BLaER1 (cell line): Measurements from ENCODE around the gene ASPA.

Source experiments
- H3K27ac ChIP-seq: shearing (Covaris generic); formaldehyde crosslinking; 2 replicates; pipeline ENCODE4 v1.8.1; 2022
- H3K27me3 ChIP-seq: shearing (Covaris generic); formaldehyde crosslinking; 2 replicates; pipeline ENCODE4 v1.8.1; 2022
- H3K36me3 ChIP-seq: shearing (Covaris generic); formaldehyde crosslinking; 2 replicates; pipeline ENCODE4 v1.8.1; 2022
- H3K4me1 ChIP-seq: shearing (Covaris generic); formaldehyde crosslinking; 2 replicates; pipeline ENCODE4 v1.8.1; 2022
- H3K4me2 ChIP-seq: shearing (Covaris generic); formaldehyde crosslinking; 2 replicates; pipeline ENCODE4 v1.8.1; 2022
- H3K4me3 ChIP-seq: shearing (Covaris generic); formaldehyde crosslinking; 2 replicates; pipeline ENCODE4 v1.8.1; 2022
- H3K9ac ChIP-seq: shearing (Covaris generic); formaldehyde crosslinking; 2 replicates; pipeline ENCODE4 v1.8.1; 2022
- H3K9me3 ChIP-seq: shearing (Covaris generic); formaldehyde crosslinking; 2 replicates; pipeline ENCODE4 v1.8.1; 2022
- H4K20me1 ChIP-seq: shearing (Covaris generic); formaldehyde crosslinking; 2 replicates; pipeline ENCODE4 v1.8.1; 2022
- Cebpa-rat ChIP-seq: shearing (Covaris generic); IDR thresholded peaks from 2 replicates; pipeline ENCODE4 v1.8.1; 2022

Gene ASPA

DNA sequence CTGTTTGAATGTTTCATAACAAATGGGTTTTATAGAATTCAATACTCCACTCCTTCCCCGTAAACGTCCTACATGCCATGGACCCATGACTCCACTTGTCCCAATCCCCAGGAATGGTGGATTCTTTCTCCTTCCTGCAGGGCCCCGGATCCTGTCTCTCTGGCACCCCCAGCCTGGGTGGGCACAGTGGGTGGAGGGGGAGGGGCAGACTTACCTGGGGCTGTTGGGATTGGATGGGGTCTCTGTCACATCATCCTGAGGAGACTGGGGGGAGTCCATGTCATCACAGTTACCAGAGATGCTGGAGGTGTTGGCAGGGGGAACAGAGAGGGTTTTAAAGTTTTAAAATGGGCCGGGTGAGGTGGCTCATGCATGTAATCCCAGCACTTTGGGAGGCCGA is 68.6 kb downstream of the ASPA start:
- Histone ChIP-seq H3K4me1 (peaks cover 6% of the 10 kb centered on the region; the same call in 1 of the 2 replicates), H3K9me3 (no peaks in the 10 kb centered on the region), H3K27ac (no peak overlapping the region), H3K9ac (no peak overlapping the region), H3K27me3 (no peaks in the 10 kb centered on the region), H3K36me3 (no peaks in the 10 kb centered on the region), H3K4me2 (no peak overlapping the region), H3K4me3 (no peak overlapping the region), H4K20me1 (no peaks in the 10 kb centered on the region)
- no peak for TF ChIP-seq Cebpa-rat

DNA sequence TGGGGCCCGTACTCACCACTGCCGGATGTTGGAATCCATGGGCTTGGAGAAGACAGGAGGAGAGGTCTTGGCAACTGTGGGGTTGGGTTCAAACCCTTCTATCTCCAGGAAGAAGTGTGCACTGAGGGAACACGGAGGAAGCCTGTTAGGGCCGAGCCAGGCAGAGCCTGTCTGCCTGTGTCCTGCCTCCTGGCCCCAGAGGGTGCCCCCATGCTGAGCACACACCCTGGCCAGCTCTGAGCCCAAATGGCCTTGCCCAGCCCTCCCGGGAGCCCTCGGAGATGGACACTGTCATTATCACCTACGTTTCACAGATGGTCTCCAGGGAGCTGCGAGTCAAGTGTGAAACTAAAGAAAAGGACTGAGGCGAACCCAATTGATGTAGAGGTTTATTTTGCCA is 69.4 kb downstream of the ASPA start:
- Histone ChIP-seq H3K4me3 (no peak overlapping the region), H4K20me1 (no peaks in the 10 kb centered on the region), H3K27ac (no peak overlapping the region), H3K36me3 (no peaks in the 10 kb centered on the region), H3K4me2 (no peak overlapping the region), H3K9me3 (no peaks in the 10 kb centered on the region), H3K9ac (no peak overlapping the region), H3K4me1 (peaks cover 3% of the 10 kb centered on the region; the same call in 1 of the 2 replicates), H3K27me3 (no peaks in the 10 kb centered on the region)
- no peak for TF ChIP-seq Cebpa-rat

DNA sequence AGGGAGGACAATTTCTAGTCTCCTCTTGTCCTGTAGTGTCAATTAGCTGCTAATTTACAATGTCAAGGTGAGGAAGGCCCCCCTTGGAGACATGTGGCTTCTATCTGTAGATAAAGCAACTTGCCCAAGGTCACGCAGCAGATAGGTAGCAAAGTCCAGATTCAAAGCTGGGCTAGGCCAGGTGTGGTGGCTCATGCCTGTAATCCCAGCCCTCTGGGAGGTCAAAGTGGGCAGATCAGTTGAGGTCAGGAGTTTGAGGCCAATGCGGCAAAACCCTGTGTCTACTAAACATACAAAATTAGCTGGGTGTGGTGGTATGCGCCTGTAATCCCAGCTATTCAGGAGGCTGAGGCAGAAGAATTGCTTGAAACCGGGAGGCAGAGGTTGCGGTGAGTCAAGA is 70.7 kb downstream of the ASPA start:
- no peaks in the 10 kb centered on the region for H4K20me1 ChIP-seq

DNA sequence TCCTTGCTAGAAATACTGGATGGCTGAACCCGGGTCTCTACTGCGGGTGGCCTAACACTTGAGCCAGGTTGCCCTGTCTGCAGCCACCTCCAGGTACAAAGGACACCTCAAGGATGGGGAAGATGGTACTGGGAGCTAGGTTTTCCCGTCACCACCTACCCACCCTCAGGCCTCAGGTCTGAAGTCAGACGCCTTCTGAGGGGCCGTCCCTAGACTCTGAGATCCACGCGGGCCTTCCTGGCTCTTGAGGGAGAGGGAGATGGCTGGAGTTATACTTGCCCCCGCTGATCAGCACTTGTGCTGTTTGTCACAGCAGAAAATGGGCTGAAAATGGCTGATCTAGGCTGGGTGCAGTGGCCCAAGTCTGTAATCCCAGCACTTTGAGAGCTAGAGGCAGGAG is 71.2 kb downstream of the ASPA start:
- TF ChIP-seq Cebpa-rat, result no peak
- no peak overlapping the region for H3K27ac ChIP-seq
- H3K9ac ChIP-seq, result no peak overlapping the region
- no peaks in the 10 kb centered on the region for H4K20me1 ChIP-seq
- H3K36me3 ChIP-seq, result no peaks in the 10 kb centered on the region
- H3K4me1 ChIP-seq, result no peaks in the 10 kb centered on the region
- no peak overlapping the region for H3K4me2 ChIP-seq
- no peak overlapping the region for H3K4me3 ChIP-seq
- H3K27me3 ChIP-seq, result no peaks in the 10 kb centered on the region
- H3K9me3 ChIP-seq, result no peaks in the 10 kb centered on the region

More for the DNA sequence above, 70.7 kb downstream of the ASPA start:
- no peaks in the 10 kb centered on the region for H3K27me3 ChIP-seq
- no peak overlapping the region for H3K27ac ChIP-seq
- H3K36me3 ChIP-seq, result no peaks in the 10 kb centered on the region
- no peak overlapping the region for H3K9ac ChIP-seq
- no peaks in the 10 kb centered on the region for H3K4me1 ChIP-seq
- H3K4me3 ChIP-seq, result no peak overlapping the region
- no peak for TF ChIP-seq Cebpa-rat
- no peak overlapping the region for H3K4me2 ChIP-seq
- no peaks in the 10 kb centered on the region for H3K9me3 ChIP-seq

DNA sequence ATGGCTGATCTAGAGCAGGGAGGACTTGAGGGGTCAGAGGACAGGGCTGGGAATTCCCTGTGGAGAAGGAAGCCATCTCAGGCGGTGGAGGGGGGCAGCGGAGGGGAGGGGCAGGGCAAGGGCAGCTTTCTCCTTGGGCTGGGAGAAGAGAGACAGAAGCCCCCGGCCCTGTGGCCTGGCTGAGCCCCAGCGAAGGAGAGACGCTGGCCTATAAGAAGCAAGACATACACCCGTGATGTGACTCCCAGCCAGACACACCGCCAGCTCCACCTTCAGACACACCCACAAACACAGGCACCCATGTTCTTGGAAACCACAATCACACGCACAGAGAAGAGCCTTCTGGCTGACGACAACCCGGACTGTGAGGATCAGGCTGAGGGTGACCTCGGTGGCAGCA is 71.8 kb downstream of the ASPA start:
- H3K4me2 ChIP-seq, result no peak overlapping the region
- no peaks in the 10 kb centered on the region for H3K27me3 ChIP-seq
- H3K36me3 ChIP-seq, result no peaks in the 10 kb centered on the region
- TF ChIP-seq Cebpa-rat, result no peak
- H3K4me3 ChIP-seq, result no peak overlapping the region
- H3K9ac ChIP-seq, result no peak overlapping the region
- H4K20me1 ChIP-seq, result no peaks in the 10 kb centered on the region
- no peaks in the 10 kb centered on the region for H3K9me3 ChIP-seq
- no peak overlapping the region for H3K27ac ChIP-seq
- no peaks in the 10 kb centered on the region for H3K4me1 ChIP-seq

DNA sequence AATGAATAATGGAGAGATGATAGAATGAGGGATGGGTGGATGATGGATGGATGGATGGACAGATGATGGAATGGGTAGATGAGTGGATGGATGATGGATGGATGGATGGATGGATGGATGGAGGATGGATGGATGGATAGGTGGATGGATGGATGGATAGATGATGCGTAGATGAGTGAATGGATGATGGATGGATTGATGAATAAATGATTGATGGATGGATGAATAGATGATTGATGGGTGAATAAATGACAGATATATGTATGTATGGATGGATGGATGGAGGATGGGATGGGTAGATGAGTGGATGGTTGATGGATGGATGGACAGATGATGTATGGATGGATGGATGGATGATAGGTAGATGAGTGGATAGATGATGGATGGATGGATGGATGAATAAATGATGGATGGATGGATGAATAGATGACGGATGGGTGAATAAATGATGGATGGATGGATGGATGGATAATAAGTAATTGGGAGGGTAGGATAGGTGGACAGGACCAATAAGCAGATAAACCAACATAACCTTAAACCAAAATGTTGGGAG is 73.9 kb downstream of the ASPA start:
- Histone ChIP-seq H3K9me3 (no peaks in the 10 kb centered on the region), H3K36me3 (no peaks in the 10 kb centered on the region), H3K27ac (no peak overlapping the region), H3K27me3 (no peaks in the 10 kb centered on the region), H3K4me1 (peaks cover 7% of the 10 kb centered on the region), H3K4me3 (no peak overlapping the region), H4K20me1 (no peaks in the 10 kb centered on the region), H3K4me2 (no peak overlapping the region), H3K9ac (no peak overlapping the region)
- TF ChIP-seq Cebpa-rat, result no peak

DNA sequence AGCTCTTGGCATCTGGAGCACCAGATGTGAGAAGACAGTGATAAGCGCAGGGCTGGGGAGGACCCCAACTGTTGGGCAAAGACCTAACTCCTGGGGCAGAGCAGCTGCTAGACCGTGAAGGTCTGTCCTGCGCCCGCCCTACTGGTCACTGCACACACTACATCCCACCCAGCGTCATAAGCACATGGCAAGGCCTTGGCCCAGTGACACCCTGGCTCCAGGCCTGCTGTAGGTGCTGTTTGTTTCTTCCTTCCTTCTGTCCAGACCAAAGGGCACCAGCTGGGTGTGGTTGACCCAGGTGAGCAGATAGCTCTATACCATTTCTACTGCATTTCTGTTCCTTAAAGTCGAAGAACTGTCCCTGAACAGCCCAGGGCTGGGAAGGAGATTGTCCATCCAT is 75.4 kb downstream of the ASPA start:
- H3K9ac ChIP-seq, result no peak overlapping the region
- no peaks in the 10 kb centered on the region for H3K9me3 ChIP-seq
- H3K4me1 ChIP-seq, result peaks cover 7% of the 10 kb centered on the region
- no peak overlapping the region for H3K4me3 ChIP-seq
- H3K4me2 ChIP-seq, result no peak overlapping the region
- TF ChIP-seq Cebpa-rat, result no peak
- no peaks in the 10 kb centered on the region for H3K27me3 ChIP-seq
- no peaks in the 10 kb centered on the region for H4K20me1 ChIP-seq
- no peaks in the 10 kb centered on the region for H3K36me3 ChIP-seq
- no peak overlapping the region for H3K27ac ChIP-seq

DNA sequence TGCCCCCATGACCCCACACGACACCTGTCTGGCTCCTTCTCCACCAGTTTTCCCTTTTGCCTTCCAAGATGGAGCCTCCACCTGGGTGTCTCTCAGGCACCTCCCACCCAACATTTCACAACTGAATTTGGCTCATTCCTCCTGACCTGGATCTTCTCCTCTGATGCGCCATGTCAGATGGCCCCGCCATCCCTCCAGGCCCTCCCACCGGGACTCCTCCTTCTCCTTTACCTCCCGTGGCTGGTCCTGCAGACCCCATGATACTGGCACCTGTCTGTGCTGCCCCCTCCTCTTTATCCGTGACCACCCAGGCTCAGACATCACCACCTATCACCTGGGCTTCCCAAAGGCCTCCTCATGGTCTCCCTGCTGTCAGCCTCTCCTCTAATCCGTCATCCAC is 77.1 kb downstream of the ASPA start:
- Histone ChIP-seq H4K20me1 (no peaks in the 10 kb centered on the region), H3K36me3 (no peaks in the 10 kb centered on the region)

More for the DNA sequence above, 77.1 kb downstream of the ASPA start:
- Histone ChIP-seq H3K27ac (no peak overlapping the region), H3K4me2 (no peak overlapping the region), H3K4me3 (no peak overlapping the region), H3K27me3 (no peaks in the 10 kb centered on the region), H3K4me1 (peaks cover 23% of the 10 kb centered on the region), H3K9ac (no peak overlapping the region), H3K9me3 (no peaks in the 10 kb centered on the region)
- TF ChIP-seq Cebpa-rat, result no peak
